Measurements from ENCODE around the gene SLC22A13.
"Not testable (repeated sequence)": the region's sequence is repeated elsewhere in the genome, so short reads cannot be mapped to it uniquely, and the experiment has no call there.

Gene SLC22A13

GRCh38 chr3:38266810-38267209 lies 1.2 kb downstream of the SLC22A13 start:
- DNase-seq (ENCODE audit: low read depth), result no peak

GRCh38 chr3:38267662-38268061 lies 2.0 kb downstream of the SLC22A13 start:
- DNase-seq (ENCODE audit: low read depth), result no peak

- no peak for DNase-seq (ENCODE audit: low read depth)
These were observed 2.5 kb downstream of the SLC22A13 start for GRCh38 chr3:38268087-38268486.

GRCh38 chr3:38268522-38268921 lies 2.9 kb downstream of the SLC22A13 start:
- DNase-seq (ENCODE audit: low read depth), result no peak

GRCh38 chr3:38270606-38271005 lies 5.0 kb downstream of the SLC22A13 start:
- DNase-seq (ENCODE audit: low read depth), result no peak

GRCh38 chr3:38271553-38271952 lies 5.9 kb downstream of the SLC22A13 start:
- no peak for DNase-seq (ENCODE audit: low read depth)

- DNase-seq (ENCODE audit: low read depth), result no peak
These were observed 9.4 kb downstream of the SLC22A13 start for GRCh38 chr3:38274864-38275649.

- DNase-seq (ENCODE audit: low read depth), result no peak
These were observed 10.0 kb downstream of the SLC22A13 start for GRCh38 chr3:38275658-38276057.

GRCh38 chr3:38276081-38276916 lies 10.7 kb downstream of the SLC22A13 start:
- no peak for DNase-seq (ENCODE audit: low read depth)

- no peak for DNase-seq (ENCODE audit: low read depth)
These were observed 11.5 kb downstream of the SLC22A13 start for GRCh38 chr3:38276917-38277630.

GRCh38 chr3:38278841-38279240 lies 13.2 kb downstream of the SLC22A13 start:
- no peak for DNase-seq (ENCODE audit: low read depth)

- DNase-seq (ENCODE audit: low read depth), result no peak
These were observed 16.5 kb downstream of the SLC22A13 start, which contains the start of gene SLC22A14 for GRCh38 chr3:38281895-38282686. Gene SLC22A14, plus strand, starts transcription at chr3:38282294. Its CDS starts 23,733 bp downstream, at chr3:38306027.

GRCh38 chr3:38283810-38284755 lies 18.5 kb downstream of the SLC22A13 start:
- DNase-seq (ENCODE audit: low read depth), result peak; percentile 78

GRCh38 chr3:38284756-38285150 lies 19.1 kb downstream of the SLC22A13 start:
- no peak for DNase-seq (ENCODE audit: low read depth)

- DNase-seq (ENCODE audit: low read depth), result not testable (repeated sequence)
These were observed 23.9 kb downstream of the SLC22A13 start for GRCh38 chr3:38289286-38290217.

GRCh38 chr3:38297053-38297452 lies 31.4 kb downstream of the SLC22A13 start:
- DNase-seq (ENCODE audit: low read depth), result not testable (repeated sequence)

- no peak for DNase-seq (ENCODE audit: low read depth)
These were observed 31.9 kb downstream of the SLC22A13 start for GRCh38 chr3:38297537-38297936.

GRCh38 chr3:38297947-38298711 lies 32.5 kb downstream of the SLC22A13 start:
- peak; percentile 6 for DNase-seq (ENCODE audit: low read depth)

All from GM04504 (cell line).